Nephron progenitor cell (in vitro differentiated cells): ENCODE data around the gene BSPH1.

Experiments used
- DNase-seq: peaks from one replicate; pipeline ENCODE4 v3.0.0; 2021
- H3K27ac Mint-ChIP-seq: 2 replicates; pipeline ENCODE4 v1.8.0; 2021; ENCODE audit warnings: mild to moderate bottlenecking, moderate library complexity, mixed read lengths
- H3K27me3 Mint-ChIP-seq: 2 replicates; pipeline ENCODE4 v1.8.0; 2021; ENCODE audit warnings: mild to moderate bottlenecking, low read depth, mixed read lengths; ENCODE audit not compliant: poor library complexity
- H3K36me3 Mint-ChIP-seq: 2 replicates; pipeline ENCODE4 v1.8.0; 2021; ENCODE audit warnings: low read depth, mixed read lengths
- H3K4me1 Mint-ChIP-seq: 2 replicates; pipeline ENCODE4 v1.8.0; 2021; ENCODE audit warnings: mixed read lengths
- H3K4me3 Mint-ChIP-seq: 2 replicates; pipeline ENCODE4 v1.8.0; 2021; ENCODE audit warnings: mild to moderate bottlenecking, moderate library complexity, mixed read lengths
- H3K9me3 Mint-ChIP-seq: 2 replicates; pipeline ENCODE4 v1.8.0; 2021; ENCODE audit warnings: mild to moderate bottlenecking, moderate library complexity, mixed read lengths
- TF ChIP-seq, protein P1 (sequence below): fragments of 200-600 bp; sonication (generic); IDR thresholded peaks from 2 replicates; pipeline ENCODE4 v1.5.0; 2021; ENCODE audit warnings: antibody characterized with exemption

The BSPH1 gene, protein sequence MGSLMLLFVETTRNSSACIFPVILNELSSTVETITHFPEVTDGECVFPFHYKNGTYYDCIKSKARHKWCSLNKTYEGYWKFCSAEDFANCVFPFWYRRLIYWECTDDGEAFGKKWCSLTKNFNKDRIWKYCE

DNA sequence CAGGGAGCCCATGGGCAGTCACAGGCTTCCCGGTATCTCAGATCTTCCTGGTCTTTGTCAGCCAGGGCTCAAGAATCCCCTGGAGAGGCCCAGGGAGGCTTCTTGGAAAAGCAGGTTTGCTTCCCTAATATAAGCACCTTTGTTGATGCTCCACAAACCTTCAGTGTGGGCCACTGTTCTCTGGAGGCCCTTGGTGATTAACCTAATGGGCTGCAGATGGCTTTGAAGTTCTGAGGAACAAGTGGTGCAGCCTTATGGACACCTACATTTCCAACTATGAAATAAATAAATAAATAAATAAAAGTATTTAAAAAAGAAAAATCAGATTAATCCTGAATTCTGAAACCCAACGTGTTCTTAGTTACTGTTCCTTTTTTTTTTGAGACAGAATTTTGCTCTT is at the start of gene BSPH1:
TSS of gene BSPH1 (minus strand) at position 101 of the 400 bp plus-strand sequence. CDS start at position 12, 89 bp downstream.
- no peak within 1 kb of the TSS for H3K4me3 Mint-ChIP-seq
- DNase-seq: no peak
- peaks cover 30% of the 10 kb centered on the region for H3K27me3 Mint-ChIP-seq
- no peak within 1 kb of the TSS for H3K27ac Mint-ChIP-seq
- no peaks in the 10 kb centered on the region for H3K36me3 Mint-ChIP-seq
- peaks cover 8% of the 10 kb centered on the region for H3K9me3 Mint-ChIP-seq
- peaks cover 29% of the 10 kb centered on the region for H3K4me1 Mint-ChIP-seq
- TF ChIP-seq, protein P1, sequence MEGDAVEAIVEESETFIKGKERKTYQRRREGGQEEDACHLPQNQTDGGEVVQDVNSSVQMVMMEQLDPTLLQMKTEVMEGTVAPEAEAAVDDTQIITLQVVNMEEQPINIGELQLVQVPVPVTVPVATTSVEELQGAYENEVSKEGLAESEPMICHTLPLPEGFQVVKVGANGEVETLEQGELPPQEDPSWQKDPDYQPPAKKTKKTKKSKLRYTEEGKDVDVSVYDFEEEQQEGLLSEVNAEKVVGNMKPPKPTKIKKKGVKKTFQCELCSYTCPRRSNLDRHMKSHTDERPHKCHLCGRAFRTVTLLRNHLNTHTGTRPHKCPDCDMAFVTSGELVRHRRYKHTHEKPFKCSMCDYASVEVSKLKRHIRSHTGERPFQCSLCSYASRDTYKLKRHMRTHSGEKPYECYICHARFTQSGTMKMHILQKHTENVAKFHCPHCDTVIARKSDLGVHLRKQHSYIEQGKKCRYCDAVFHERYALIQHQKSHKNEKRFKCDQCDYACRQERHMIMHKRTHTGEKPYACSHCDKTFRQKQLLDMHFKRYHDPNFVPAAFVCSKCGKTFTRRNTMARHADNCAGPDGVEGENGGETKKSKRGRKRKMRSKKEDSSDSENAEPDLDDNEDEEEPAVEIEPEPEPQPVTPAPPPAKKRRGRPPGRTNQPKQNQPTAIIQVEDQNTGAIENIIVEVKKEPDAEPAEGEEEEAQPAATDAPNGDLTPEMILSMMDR: no peak

DNA sequence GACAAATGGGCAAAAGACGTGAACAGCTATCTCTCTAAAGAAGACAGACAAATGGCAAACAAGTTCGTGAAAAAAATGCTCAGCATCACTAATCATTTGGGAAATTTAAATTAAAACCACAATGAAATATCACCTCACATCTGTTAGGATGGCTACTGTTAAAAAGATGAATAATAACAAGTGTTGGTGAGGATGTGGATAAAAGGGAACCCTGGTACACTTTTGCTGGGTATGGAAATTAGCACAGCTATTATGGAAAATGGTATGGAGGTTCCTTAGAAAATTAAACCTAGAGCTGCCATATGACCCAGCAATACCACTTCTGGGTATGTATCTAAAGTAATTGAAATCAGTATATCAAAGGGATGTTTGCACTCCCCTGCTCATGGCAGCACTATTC is 44.8 kb upstream of the BSPH1 start:
- no peaks in the 10 kb centered on the region for H3K36me3 Mint-ChIP-seq
- TF ChIP-seq, protein P1: no peak
- H3K27me3 Mint-ChIP-seq: peaks cover 31% of the 10 kb centered on the region
- no peaks in the 10 kb centered on the region for H3K4me1 Mint-ChIP-seq
- no peak overlapping the region for H3K27ac Mint-ChIP-seq
- no peak for DNase-seq
- H3K4me3 Mint-ChIP-seq: no peak overlapping the region
- peaks cover 22% of the 10 kb centered on the region for H3K9me3 Mint-ChIP-seq

DNA sequence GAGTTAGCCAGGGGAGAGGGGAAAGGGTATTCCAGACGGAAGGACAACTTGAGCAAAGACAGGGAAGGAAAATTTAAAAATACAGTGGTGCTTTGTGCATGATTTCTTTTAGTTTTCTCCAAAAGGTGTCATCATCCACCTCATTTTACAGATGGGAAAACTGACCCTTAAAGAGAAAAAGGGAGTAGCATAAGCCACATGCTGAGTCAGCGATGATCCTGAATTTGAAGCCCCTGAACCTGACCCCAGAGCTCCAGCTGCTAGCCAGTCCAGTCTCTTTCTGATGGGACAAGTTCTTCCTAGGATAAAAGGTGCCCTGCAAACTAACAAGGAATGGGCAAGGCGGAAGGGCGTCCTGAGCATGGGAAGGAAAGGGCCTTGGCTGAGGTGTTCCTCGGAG is 41.6 kb upstream of the BSPH1 start:
- H3K4me3 Mint-ChIP-seq: no peak overlapping the region
- no peak for DNase-seq
- H3K27ac Mint-ChIP-seq: no peak overlapping the region
- peaks cover 16% of the 10 kb centered on the region for H3K27me3 Mint-ChIP-seq
- TF ChIP-seq, protein P1: no peak
- no peaks in the 10 kb centered on the region for H3K4me1 Mint-ChIP-seq
- H3K9me3 Mint-ChIP-seq: peaks cover 16% of the 10 kb centered on the region
- H3K36me3 Mint-ChIP-seq: no peaks in the 10 kb centered on the region

DNA sequence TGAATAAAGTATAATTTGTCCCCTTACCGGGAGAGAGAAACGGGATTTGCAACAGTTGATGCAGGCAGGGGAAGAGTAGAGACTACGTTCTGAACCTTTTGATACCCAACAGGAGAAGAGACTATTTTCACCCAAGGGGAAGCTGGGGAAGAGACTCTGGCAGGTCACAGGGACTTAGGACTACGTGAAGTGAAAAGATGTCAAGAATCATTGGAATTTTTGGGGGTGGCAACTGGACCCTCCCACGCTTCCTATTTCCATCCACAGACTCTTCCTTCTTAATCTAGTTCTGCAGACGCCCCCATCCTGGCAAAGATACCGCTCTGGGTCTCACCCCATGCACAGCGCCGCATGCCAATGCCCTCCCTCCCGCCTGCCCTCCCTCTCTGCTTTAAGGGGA is 38.1 kb upstream of the BSPH1 start:
- no peaks in the 10 kb centered on the region for H3K9me3 Mint-ChIP-seq
- DNase-seq: no peak
- H3K36me3 Mint-ChIP-seq: no peaks in the 10 kb centered on the region
- H3K4me1 Mint-ChIP-seq: no peaks in the 10 kb centered on the region
- H3K27ac Mint-ChIP-seq: no peak overlapping the region
- no peak overlapping the region for H3K4me3 Mint-ChIP-seq
- H3K27me3 Mint-ChIP-seq: peaks cover 43% of the 10 kb centered on the region
- TF ChIP-seq, protein P1: no peak

DNA sequence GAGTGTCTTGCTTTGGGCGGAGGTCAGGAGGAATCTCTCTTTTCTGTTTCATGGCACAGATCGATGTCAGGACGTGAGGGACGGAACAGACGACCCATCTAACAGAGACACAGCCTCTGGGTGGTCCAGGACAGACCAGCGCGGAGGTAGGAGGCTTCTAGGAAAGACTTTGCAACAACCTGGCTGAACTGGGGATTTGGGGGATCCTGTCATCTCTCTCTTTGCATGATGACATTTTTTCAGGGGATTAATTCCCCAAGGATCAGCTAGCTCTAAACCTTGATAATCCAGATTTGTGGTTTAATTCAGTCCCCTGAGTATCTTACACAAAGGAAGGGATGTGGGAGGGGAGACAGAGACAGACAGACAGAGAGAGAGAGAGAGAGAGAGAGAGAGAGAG is 37.5 kb upstream of the BSPH1 start:
- Mint-ChIP-seq H3K9me3 (no peaks in the 10 kb centered on the region), H3K27me3 (peaks cover 50% of the 10 kb centered on the region), H3K4me3 (no peak overlapping the region), H3K36me3 (no peaks in the 10 kb centered on the region), H3K4me1 (no peaks in the 10 kb centered on the region), H3K27ac (no peak overlapping the region)
- TF ChIP-seq, protein P1: no peak
- DNase-seq: no peak

DNA sequence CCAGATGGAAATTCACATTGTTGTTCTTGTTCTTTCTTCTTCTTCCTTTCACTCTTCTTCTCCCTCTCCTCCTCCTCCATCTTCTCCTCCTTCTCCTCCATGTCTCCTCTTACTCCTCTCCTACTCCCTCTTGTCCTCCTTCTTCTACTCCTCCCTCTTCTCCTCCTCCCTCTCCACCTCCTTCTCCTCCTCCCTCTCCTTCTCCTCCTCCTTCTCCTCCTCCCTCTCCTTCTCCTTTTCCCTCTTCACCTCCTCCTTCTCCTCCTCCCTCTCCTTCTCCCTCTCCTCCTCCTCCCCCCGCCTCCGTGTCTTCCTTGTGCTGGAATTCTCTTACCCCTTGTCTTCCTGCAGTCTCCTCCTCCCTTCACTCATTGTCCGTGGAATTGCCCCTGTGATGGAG is 33.5 kb upstream of the BSPH1 start:
- no peak for DNase-seq
- Mint-ChIP-seq H3K36me3 (no peaks in the 10 kb centered on the region), H3K27ac (no peak overlapping the region), H3K4me3 (no peak overlapping the region), H3K9me3 (no peaks in the 10 kb centered on the region), H3K27me3 (peaks cover 78% of the 10 kb centered on the region), H3K4me1 (no peaks in the 10 kb centered on the region)
- TF ChIP-seq, protein P1: no peak
